ENCODE measurements around the gene TOP1.

Gene TOP1

GRCh38 chr20:41038149-41038877, 9.7 kb downstream of the TOP1 start:
- DNase-seq = no peak

GRCh38 chr20:41038878-41039404, 10.3 kb downstream of the TOP1 start:
- no peak for DNase-seq

- DNase-seq = no peak
Observed at GRCh38 chr20:41040855-41041254, 12.2 kb downstream of the TOP1 start.

DNA sequence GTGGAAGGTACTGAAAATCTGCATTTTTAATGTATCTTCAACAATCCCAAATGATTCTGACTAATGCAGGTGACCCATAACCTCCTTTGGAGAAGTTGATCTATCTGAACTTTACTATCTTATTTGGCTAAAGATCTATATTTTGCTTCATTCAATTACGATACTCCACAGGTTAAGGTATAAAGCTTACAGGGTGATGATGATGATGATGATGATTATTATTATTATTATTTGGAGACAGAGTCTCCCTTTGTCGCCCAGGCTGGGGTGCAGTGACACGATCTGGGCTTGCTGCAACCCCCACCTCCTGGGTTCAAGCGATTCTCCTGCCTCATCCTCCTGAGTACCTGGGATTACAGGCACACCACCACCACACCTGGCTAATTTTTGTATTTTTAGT, 13.1 kb downstream of the TOP1 start:
- DNase-seq = no peak

DNA sequence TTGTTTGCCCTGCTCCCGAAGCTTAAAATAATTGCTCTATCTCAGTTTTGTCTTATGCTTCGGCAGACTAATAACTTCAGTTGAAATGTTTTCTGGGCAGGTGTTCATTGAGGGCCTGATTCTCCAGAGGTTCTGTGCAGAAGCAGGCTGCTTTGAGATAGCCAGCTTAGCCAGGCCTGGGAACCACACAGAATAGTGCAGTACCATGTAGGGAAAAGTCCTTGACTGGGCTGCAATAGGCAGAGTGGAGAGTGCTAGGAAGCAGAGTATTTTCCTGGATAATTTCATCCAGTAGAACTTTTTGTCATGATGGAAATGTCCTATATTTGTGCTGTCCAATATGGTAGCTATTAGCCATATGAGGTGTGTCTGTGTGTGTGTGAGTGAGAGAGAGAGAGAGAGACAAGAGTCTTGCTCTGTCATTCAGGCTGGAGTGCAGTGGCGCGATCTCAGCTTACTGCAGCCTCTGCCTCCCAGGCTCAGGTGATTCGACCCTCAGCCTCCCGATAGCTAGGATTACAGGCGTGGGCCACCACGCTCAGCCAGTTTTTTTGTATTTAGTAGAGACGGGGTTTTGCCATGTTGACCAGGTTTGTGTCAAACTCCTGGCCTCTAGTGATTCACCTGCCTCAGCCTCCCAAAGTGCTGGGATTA, 15.9 kb downstream of the TOP1 start:
- DNase-seq = no peak

- no peak for DNase-seq
Observed at GRCh38 chr20:41045671-41046070, 17.0 kb downstream of the TOP1 start.

DNA sequence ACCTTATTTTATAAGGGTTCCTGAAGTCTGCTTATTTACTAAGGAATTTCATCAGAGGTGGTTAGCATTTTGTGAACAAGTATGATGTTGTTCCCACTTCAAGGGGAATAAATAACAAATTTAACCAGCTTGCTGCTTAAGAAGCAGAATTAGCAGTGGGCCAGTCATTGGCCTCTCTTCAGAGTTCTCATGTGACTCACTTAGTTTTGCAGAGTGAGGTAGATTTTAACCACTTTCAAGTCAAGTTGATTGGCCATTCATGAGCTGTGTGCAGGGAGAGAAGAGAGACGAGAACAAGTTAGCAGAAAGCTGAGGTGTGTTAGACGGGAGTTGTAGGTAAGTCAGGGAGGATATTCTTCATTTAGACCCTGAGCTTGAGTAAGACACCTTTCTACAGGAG, 18.1 kb downstream of the TOP1 start:
- DNase-seq = no peak

DNA sequence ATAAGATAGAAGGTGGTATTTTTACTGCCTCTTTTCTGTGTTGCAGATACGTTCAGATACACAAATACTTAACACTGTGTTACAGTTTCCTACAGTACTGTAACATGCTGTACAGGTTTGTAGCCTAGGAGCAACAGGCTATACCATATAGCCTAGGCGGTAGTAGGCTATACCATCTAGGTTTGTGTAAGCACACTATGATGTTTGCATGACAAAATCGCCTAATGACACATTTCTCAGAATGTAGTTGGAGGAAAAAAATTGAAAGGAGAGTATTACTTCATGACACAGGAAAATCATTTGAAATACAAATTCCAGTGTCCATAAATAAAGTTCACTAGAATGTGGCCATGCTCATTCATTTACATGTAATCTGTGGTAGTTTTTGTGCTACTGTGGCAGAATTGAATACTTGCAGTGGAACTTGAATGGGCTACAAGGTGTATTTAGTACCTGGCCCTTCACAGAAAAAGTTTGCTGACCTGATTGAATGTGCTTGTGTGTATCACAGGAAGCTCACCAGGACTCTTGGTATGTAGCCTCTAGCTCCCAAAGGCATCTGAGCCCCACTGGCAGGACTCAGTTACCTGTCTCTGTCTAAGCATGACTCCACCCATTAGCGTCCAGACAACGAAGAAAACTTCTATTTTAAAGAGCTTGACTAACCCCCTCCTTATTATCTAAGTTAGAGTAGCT, 18.8 kb downstream of the TOP1 start:
- DNase-seq = no peak

- DNase-seq = peak; percentile 54
Observed at GRCh38 chr20:41047975-41048305, 19.3 kb downstream of the TOP1 start.

- DNase-seq = no peak
Observed at GRCh38 chr20:41048461-41049301, 20.1 kb downstream of the TOP1 start.

- DNase-seq = no peak
Observed at GRCh38 chr20:41049451-41049850, 20.8 kb downstream of the TOP1 start.

DNA sequence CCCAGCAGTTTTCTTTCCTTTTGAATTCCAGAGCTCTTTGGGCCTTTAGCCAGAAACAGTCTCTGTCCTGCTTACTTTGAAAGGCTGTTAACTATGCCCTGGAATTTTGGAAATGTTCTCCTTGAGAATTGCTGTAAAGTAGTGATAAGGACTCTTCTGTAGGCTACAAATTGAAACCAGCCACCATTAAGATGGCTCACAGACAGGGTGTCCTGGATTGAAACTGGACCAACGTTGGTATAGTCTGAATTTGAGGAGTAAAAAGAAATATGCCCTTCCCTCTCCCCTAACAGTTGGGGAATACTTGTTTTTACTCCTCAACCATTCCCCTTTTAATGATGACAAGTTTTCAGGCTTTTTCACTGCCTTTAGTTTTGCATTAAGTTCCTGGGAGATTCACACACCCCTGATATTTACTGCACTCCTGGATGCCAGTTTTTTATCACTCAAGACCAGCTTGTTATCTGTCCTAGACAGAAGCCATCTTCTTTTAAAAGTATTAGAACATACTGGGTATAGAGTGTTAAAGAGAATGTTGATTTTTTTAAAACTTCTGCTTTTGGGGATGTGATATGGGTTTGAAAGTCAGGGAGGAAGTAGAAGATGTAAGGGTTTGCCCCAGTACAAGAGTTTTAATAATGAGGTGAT, 21.9 kb downstream of the TOP1 start:
- peak; percentile 73 for DNase-seq

DNA sequence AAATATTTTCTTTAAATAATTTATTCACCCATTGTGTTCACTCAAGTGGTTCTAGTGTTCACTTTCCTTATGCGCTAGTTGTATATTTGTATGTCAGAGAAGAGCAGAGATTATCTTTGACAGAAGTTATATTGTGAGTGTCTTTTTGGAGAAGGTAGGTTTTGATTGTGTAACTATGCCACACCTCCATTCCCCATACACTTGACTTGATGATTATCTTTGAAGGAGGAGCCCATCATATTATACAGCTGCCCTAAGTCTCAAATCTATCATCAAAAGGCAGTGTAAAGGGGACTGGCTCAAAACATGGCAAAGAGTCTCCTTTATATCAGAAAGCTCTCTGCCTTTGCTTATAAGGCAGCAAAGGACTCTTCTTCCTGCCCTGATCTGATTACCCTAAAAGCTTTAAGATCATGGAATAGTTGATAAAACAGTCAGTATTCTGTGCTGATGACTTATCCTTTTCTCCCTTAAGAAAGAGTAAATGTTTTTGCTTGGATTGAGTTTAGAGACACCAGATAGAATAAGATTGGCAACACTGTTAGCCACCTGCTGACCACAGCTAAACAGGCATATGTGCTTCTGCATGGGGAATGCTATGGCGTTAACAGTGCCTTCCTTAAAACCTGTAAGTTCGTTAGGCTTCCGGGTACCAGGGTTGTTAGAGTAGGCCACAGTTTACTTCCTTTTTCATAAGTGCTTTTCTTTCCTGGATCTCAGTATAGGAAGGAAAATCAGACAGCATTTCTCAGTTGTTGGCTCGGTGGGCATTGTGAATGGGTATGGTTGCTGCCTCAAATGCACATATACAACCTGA, 22.6 kb downstream of the TOP1 start:
- DNase-seq = no peak

DNA sequence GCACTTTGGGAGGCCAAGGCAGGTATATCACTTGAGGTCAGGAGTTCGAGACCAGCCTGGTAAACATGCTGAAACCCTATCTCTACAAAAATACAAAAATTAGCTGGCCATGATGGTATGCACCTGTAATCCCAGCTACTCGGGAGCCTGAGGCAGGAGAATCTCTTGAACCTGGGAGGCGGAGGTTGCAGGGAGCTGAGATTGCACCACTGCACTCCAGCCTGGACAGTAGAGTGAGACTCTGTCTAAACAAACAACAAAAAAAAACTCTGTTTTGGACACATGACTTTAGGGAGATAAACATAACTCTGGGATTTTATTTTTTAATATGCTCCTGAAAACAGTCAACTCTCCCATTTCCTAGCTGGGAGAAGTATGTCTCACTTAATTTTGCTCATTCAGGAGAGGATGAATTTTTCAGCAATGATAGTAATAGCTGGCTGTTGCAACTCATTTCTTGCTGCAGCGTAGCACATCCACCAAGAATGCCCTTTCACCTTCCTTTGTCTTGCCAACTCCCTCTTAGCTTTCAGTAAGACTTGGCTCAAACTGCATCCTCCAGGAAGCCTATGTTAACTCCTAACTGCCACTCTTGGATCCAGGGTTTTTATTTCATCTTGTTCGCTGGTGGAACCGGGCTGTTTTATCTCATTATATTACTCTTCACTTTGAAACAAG, 24.3 kb downstream of the TOP1 start:
- no peak for DNase-seq

DNA sequence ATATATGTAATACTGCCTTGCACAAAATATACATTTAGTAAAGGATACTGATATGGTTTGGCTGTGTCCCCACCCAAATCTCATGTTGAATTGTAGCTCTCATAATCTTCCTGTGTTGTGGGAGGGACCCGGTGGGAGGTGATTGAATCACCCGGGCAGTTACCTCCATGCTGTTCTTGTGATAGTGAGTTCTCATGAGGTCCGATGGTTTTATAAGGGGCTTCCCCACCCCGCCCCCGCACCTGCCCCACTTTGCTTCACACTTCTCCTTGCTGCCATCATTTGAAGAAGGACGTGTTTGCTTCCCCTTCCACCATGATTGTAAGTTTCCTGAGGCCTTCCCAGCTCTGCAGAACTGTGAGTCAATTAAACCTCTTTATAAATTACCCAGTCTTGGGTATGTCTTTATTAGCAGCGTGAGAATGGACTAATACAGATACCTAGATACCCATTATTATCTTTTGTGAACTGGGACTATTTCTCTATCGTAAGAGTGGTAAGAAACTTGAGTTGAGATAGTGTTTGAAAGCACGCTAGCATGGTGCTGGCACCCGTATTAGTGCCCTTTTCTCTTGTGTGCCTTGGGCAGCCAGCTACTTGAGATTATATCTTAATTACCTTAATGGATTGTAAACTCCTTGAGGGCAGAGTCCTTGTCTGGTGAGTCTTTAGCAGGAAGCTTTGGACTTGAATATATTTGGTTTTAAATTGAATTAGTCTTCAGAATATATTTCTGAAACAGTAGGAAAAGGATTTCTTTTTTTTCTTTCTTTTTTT, 25.6 kb downstream of the TOP1 start:
- no peak for DNase-seq

- no peak for DNase-seq
Observed at GRCh38 chr20:41054847-41055230, 26.2 kb downstream of the TOP1 start.

DNA sequence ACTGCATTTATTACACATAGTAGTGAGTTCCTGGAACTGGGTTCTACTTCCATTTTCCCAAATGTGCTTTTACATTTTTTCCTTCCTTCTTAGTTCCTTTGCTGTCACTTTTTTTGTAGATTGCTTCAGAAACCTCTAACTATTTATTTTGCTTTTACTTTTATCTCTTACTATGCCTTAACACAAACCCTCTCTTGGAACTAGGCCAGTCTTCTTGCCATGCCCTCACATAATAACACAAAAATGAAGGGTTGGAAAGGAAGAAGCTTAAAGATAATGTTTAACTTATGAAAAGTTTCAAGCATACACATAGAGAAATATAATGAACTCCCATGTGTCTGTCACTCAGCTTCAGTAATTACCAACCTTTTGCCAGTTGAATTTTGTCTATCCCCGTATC, 27.1 kb downstream of the TOP1 start:
- DNase-seq = peak; percentile 25

DNA sequence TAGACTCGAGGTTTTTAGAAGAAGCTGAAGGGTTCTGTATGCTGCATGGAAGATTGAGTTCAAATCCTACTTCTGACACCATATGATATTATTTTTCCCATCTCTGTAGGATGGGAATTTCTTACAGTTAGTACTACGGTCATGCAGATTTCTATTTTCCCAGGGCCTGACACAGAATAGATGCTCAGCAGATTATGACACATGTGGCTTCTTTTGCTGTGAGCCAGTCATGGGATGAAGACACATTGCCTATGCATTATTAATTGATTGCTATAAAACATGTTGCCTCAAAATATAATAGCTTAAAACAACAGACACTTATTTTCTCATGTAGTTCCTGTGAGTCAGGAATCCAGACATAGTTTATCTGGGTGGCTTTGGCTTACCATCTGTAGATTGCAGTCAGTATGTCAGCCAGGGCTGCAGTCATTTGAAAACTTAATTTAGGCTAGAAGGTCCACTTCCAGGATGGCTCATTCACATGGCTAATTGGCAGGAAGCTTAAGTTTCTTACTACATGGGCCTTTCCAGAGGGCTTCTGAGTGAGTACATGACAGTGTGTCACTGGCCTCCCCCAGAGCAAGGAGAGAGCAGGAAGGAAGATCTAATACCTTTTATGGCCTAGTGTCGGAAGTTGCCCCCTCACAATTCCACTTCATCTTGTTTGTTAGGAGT, 29.5 kb downstream of the TOP1 start:
- peak; percentile 90 for DNase-seq

Measured in fibroblast of skin of back (primary cell).